HEK293 (cell line): Measurements from ENCODE around the gene MAP7D1.
A peak's percentile ranks its signal among the peaks of the same experiment; 100 is the strongest.

Experiments
- GLIS2 ChIP-seq: fragments of 450-650 bp; formaldehyde crosslinking; IDR thresholded peaks from 2 replicates; pipeline ENCODE4 v1.5.1; 2016; ENCODE audit warnings: missing biosample characterization, missing genetic modification characterization
- KLF10 ChIP-seq: fragments of 450-650 bp; IDR thresholded peaks from 2 replicates; pipeline ENCODE4 v1.5.1; 2018; ENCODE audit warnings: missing biosample characterization, mild to moderate bottlenecking, missing genetic modification characterization
- MYNN ChIP-seq: fragments of 450-650 bp; formaldehyde crosslinking; IDR thresholded peaks from 2 replicates; pipeline ENCODE4 v1.5.1; 2016; ENCODE audit warnings: missing biosample characterization, missing genetic modification characterization, borderline replicate concordance
- OSR2 ChIP-seq: fragments of 450-650 bp; formaldehyde crosslinking; IDR thresholded peaks from 2 replicates; pipeline ENCODE4 v1.5.1; 2016; ENCODE audit warnings: missing biosample characterization, missing genetic modification characterization
- ZBTB48 ChIP-seq: fragments of 450-650 bp; formaldehyde crosslinking; IDR thresholded peaks from 2 replicates; pipeline ENCODE4 v1.5.1; 2016; ENCODE audit warnings: missing biosample characterization, missing genetic modification characterization
- ZFHX2 ChIP-seq: fragments of 450-650 bp; formaldehyde crosslinking; conservative IDR thresholded peaks from 2 replicates; pipeline ENCODE4 v1.5.1; 2016; ENCODE audit warnings: missing biosample characterization, missing genetic modification characterization
- ZNF155 ChIP-seq: fragments of 450-650 bp; formaldehyde crosslinking; IDR thresholded peaks from 2 replicates; pipeline ENCODE4 v1.5.1; 2016; ENCODE audit warnings: missing biosample characterization, missing genetic modification characterization
- ZNF169 ChIP-seq: fragments of 450-650 bp; formaldehyde crosslinking; IDR thresholded peaks from 2 replicates; pipeline ENCODE4 v1.5.1; 2016; ENCODE audit warnings: missing biosample characterization, missing genetic modification characterization
- ZNF302 ChIP-seq: fragments of 450-650 bp; formaldehyde crosslinking; IDR thresholded peaks from 2 replicates; pipeline ENCODE4 v1.5.1; 2016; ENCODE audit warnings: missing biosample characterization, missing genetic modification characterization, low read depth
- ZNF324 ChIP-seq: fragments of 450-650 bp; formaldehyde crosslinking; IDR thresholded peaks from 2 replicates; pipeline ENCODE4 v1.5.1; 2016; ENCODE audit warnings: missing biosample characterization, missing genetic modification characterization
- ZNF391 ChIP-seq: fragments of 450-650 bp; formaldehyde crosslinking; IDR thresholded peaks from 2 replicates; pipeline ENCODE4 v1.5.1; 2016; ENCODE audit warnings: low read depth, missing biosample characterization, missing genetic modification characterization, borderline replicate concordance
- ZNF394 ChIP-seq: fragments of 450-650 bp; formaldehyde crosslinking; IDR thresholded peaks from 2 replicates; pipeline ENCODE4 v1.5.1; 2016; ENCODE audit warnings: missing biosample characterization, missing genetic modification characterization, mild to moderate bottlenecking, moderate library complexity, borderline replicate concordance
- ZNF433 ChIP-seq: fragments of 450-650 bp; formaldehyde crosslinking; IDR thresholded peaks from 2 replicates; pipeline ENCODE4 v1.5.1; 2016; ENCODE audit warnings: missing biosample characterization, missing genetic modification characterization, low read depth
- ZNF544 ChIP-seq: fragments of 450-650 bp; formaldehyde crosslinking; IDR thresholded peaks from 2 replicates; pipeline ENCODE4 v1.5.0; 2017; ENCODE audit warnings: missing biosample characterization, missing genetic modification characterization
- ZNF629 ChIP-seq: fragments of 450-650 bp; formaldehyde crosslinking; IDR thresholded peaks from 2 replicates; pipeline ENCODE4 v1.5.1; 2017; ENCODE audit warnings: missing biosample characterization, missing genetic modification characterization
- ZNF654 ChIP-seq: fragments of 450-650 bp; formaldehyde crosslinking; IDR thresholded peaks from 2 replicates; pipeline ENCODE4 v1.5.1; 2016; ENCODE audit warnings: low read depth, missing biosample characterization, missing genetic modification characterization
- ZNF660 ChIP-seq: fragments of 450-650 bp; IDR thresholded peaks from 2 replicates; pipeline ENCODE4 v1.5.1; 2018; ENCODE audit warnings: missing biosample characterization, mild to moderate bottlenecking, missing genetic modification characterization
- ZNF707 ChIP-seq: fragments of 450-650 bp; formaldehyde crosslinking; IDR thresholded peaks from 2 replicates; pipeline ENCODE4 v1.5.1; 2016; ENCODE audit warnings: missing biosample characterization, missing genetic modification characterization
- ZNF76 ChIP-seq: fragments of 450-650 bp; formaldehyde crosslinking; IDR thresholded peaks from 2 replicates; pipeline ENCODE4; 2016; ENCODE audit warnings: low read depth, missing biosample characterization, missing genetic modification characterization, borderline replicate concordance
- ZNF791 ChIP-seq: fragments of 450-650 bp; formaldehyde crosslinking; IDR thresholded peaks from 2 replicates; pipeline ENCODE4 v1.5.1; 2016; ENCODE audit warnings: missing biosample characterization, missing genetic modification characterization
- ZNF830 ChIP-seq: fragments of 450-650 bp; IDR thresholded peaks from 2 replicates; pipeline ENCODE4 v1.5.0; 2018; ENCODE audit warnings: missing biosample characterization, missing genetic modification characterization, low read depth, mild to moderate bottlenecking, moderate library complexity
- TF ChIP-seq, protein P1 (sequence below): fragments of 450-650 bp; formaldehyde crosslinking; IDR thresholded peaks from 2 replicates; pipeline ENCODE4 v1.5.1; 2016; ENCODE audit warnings: missing biosample characterization, missing genetic modification characterization
- TF ChIP-seq, protein P2 (sequence below): fragments of 450-650 bp; formaldehyde crosslinking; IDR thresholded peaks from 2 replicates; pipeline ENCODE4 v1.5.1; 2016; ENCODE audit warnings: missing biosample characterization, missing genetic modification characterization, borderline replicate concordance
- TF ChIP-seq, protein P3 (sequence below): fragments of 450-650 bp; formaldehyde crosslinking; IDR thresholded peaks from 2 replicates; pipeline ENCODE4 v1.5.1; 2016; ENCODE audit warnings: missing biosample characterization, missing genetic modification characterization
- TF ChIP-seq, protein P4 (sequence below): fragments of 450-650 bp; formaldehyde crosslinking; IDR thresholded peaks from 2 replicates; pipeline ENCODE4 v1.5.1; 2016; ENCODE audit warnings: missing biosample characterization, missing genetic modification characterization
- TF ChIP-seq, protein P5 (sequence below): fragments of 450-650 bp; formaldehyde crosslinking; IDR thresholded peaks from 2 replicates; pipeline ENCODE4 v1.5.1; 2017; ENCODE audit warnings: missing biosample characterization, missing genetic modification characterization
- TF ChIP-seq, protein P6 (sequence below): fragments of 450-650 bp; IDR thresholded peaks from 2 replicates; pipeline ENCODE4 v1.5.1; 2018; ENCODE audit warnings: missing biosample characterization, mild to moderate bottlenecking, missing genetic modification characterization
- TF ChIP-seq, protein P7 (sequence below): fragments of 450-650 bp; formaldehyde crosslinking; IDR thresholded peaks from 2 replicates; pipeline ENCODE4 v1.5.1; 2016; ENCODE audit warnings: missing biosample characterization, missing genetic modification characterization

The MAP7D1 gene

DNA sequence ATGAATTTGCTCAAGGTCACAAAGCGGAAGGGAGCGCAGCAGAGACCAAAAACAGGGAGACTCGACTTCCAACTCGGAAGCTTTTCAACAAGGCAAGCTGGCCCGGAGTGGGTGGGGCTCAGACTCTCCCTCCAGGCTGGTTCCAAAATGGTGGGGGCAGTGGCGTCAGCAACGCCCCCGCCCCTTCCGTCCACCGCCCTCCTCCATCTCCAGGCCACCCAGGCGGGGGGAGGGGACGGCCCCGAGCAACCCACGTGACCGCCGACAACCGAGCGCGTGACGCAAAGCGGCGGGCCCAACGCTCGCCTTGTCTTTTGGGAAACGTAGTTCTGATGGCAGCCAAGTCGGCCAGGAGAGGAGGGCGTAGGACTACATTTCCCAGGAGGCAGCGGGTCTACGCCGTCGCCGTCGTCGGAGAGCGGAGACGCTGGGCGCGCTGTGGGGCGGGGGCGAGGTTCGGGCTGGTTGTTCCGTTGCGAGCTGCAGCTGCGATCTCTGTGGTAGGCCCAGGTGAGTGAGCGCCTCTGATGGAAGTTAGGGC lies 68.1 kb downstream of the MAP7D1 start, which contains the start of gene THRAP3 (continued):
- TF ChIP-seq, protein P1, sequence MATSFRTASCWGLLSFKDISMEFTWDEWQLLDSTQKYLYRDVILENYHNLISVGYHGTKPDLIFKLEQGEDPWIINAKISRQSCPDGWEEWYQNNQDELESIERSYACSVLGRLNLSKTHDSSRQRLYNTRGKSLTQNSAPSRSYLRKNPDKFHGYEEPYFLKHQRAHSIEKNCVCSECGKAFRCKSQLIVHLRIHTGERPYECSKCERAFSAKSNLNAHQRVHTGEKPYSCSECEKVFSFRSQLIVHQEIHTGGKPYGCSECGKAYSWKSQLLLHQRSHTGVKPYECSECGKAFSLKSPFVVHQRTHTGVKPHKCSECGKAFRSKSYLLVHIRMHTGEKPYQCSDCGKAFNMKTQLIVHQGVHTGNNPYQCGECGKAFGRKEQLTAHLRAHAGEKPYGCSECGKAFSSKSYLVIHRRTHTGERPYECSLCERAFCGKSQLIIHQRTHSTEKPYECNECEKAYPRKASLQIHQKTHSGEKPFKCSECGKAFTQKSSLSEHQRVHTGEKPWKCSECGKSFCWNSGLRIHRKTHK (tag by site-specific recombination) = no peak
- TF ChIP-seq OSR2 (tag by site-specific recombination) (no peak), ZNF391 (tag by site-specific recombination) (no peak), KLF10 (tag by site-specific recombination) (peak; percentile 94), ZNF433 (no peak), ZNF660 (no peak; the same call in 1 of the 2 replicates), ZNF169 (tag by site-specific recombination) (no peak), ZNF791 (tag by site-specific recombination) (no peak), ZNF394 (tag by site-specific recombination) (peak; percentile 44; the same call in 1 of the 2 replicates), ZNF830 (no peak), GLIS2 (tag by site-specific recombination) (peak; percentile 97), ZBTB48 (tag by site-specific recombination) (no peak), ZNF76 (peak; percentile 99), ZNF544 (tag by site-specific recombination) (no peak), ZNF324 (tag by site-specific recombination) (no peak), MYNN (no peak), ZNF654 (no peak), ZNF155 (tag by site-specific recombination) (no peak), ZNF707 (tag by site-specific recombination) (no peak), ZNF629 (tag by site-specific recombination) (peak; percentile 99), ZNF302 (tag by site-specific recombination) (no peak), ZFHX2 (tag by site-specific recombination) (peak; percentile 93)
- TF ChIP-seq, protein P2, sequence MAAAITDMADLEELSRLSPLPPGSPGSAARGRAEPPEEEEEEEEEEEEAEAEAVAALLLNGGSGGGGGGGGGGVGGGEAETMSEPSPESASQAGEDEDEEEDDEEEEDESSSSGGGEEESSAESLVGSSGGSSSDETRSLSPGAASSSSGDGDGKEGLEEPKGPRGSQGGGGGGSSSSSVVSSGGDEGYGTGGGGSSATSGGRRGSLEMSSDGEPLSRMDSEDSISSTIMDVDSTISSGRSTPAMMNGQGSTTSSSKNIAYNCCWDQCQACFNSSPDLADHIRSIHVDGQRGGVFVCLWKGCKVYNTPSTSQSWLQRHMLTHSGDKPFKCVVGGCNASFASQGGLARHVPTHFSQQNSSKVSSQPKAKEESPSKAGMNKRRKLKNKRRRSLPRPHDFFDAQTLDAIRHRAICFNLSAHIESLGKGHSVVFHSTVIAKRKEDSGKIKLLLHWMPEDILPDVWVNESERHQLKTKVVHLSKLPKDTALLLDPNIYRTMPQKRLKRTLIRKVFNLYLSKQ (tag by site-specific recombination) = no peak
- TF ChIP-seq, protein P3, sequence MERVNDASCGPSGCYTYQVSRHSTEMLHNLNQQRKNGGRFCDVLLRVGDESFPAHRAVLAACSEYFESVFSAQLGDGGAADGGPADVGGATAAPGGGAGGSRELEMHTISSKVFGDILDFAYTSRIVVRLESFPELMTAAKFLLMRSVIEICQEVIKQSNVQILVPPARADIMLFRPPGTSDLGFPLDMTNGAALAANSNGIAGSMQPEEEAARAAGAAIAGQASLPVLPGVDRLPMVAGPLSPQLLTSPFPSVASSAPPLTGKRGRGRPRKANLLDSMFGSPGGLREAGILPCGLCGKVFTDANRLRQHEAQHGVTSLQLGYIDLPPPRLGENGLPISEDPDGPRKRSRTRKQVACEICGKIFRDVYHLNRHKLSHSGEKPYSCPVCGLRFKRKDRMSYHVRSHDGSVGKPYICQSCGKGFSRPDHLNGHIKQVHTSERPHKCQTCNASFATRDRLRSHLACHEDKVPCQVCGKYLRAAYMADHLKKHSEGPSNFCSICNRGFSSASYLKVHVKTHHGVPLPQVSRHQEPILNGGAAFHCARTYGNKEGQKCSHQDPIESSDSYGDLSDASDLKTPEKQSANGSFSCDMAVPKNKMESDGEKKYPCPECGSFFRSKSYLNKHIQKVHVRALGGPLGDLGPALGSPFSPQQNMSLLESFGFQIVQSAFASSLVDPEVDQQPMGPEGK (tag by site-specific recombination) = peak; percentile 100
- TF ChIP-seq, protein P4, sequence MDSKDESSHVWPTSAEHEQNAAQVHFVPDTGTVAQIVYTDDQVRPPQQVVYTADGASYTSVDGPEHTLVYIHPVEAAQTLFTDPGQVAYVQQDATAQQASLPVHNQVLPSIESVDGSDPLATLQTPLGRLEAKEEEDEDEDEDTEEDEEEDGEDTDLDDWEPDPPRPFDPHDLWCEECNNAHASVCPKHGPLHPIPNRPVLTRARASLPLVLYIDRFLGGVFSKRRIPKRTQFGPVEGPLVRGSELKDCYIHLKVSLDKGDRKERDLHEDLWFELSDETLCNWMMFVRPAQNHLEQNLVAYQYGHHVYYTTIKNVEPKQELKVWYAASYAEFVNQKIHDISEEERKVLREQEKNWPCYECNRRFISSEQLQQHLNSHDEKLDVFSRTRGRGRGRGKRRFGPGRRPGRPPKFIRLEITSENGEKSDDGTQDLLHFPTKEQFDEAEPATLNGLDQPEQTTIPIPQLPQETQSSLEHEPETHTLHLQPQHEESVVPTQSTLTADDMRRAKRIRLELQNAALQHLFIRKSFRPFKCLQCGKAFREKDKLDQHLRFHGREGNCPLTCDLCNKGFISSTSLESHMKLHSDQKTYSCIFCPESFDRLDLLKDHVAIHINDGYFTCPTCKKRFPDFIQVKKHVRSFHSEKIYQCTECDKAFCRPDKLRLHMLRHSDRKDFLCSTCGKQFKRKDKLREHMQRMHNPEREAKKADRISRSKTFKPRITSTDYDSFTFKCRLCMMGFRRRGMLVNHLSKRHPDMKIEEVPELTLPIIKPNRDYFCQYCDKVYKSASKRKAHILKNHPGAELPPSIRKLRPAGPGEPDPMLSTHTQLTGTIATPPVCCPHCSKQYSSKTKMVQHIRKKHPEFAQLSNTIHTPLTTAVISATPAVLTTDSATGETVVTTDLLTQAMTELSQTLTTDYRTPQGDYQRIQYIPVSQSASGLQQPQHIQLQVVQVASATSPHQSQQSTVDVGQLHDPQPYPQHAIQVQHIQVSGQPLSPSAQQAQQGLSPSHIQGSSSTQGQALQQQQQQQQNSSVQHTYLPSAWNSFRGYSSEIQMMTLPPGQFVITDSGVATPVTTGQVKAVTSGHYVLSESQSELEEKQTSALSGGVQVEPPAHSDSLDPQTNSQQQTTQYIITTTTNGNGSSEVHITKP = peak; percentile 98
- TF ChIP-seq, protein P5, sequence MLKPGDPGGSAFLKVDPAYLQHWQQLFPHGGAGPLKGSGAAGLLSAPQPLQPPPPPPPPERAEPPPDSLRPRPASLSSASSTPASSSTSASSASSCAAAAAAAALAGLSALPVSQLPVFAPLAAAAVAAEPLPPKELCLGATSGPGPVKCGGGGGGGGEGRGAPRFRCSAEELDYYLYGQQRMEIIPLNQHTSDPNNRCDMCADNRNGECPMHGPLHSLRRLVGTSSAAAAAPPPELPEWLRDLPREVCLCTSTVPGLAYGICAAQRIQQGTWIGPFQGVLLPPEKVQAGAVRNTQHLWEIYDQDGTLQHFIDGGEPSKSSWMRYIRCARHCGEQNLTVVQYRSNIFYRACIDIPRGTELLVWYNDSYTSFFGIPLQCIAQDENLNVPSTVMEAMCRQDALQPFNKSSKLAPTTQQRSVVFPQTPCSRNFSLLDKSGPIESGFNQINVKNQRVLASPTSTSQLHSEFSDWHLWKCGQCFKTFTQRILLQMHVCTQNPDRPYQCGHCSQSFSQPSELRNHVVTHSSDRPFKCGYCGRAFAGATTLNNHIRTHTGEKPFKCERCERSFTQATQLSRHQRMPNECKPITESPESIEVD (tag by site-specific recombination) = no peak
- TF ChIP-seq, protein P6, sequence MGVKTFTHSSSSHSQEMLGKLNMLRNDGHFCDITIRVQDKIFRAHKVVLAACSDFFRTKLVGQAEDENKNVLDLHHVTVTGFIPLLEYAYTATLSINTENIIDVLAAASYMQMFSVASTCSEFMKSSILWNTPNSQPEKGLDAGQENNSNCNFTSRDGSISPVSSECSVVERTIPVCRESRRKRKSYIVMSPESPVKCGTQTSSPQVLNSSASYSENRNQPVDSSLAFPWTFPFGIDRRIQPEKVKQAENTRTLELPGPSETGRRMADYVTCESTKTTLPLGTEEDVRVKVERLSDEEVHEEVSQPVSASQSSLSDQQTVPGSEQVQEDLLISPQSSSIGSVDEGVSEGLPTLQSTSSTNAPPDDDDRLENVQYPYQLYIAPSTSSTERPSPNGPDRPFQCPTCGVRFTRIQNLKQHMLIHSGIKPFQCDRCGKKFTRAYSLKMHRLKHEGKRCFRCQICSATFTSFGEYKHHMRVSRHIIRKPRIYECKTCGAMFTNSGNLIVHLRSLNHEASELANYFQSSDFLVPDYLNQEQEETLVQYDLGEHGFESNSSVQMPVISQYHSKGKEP (tag by site-specific recombination) = no peak
- TF ChIP-seq, protein P7, sequence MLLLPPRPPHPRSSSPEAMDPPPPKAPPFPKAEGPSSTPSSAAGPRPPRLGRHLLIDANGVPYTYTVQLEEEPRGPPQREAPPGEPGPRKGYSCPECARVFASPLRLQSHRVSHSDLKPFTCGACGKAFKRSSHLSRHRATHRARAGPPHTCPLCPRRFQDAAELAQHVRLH (tag by site-specific recombination) = peak; percentile 98
